KMS-11 (cell line): ENCODE data around the gene PSMD6.

Source experiments
- H2AFZ ChIP-seq: fragments of 200-600 bp; sonication (generic); 2 replicates; pipeline ENCODE4 v1.6.1; 2016; ENCODE audit warnings: antibody characterized with exemption, mixed run types, low read depth
- H3K27ac ChIP-seq: fragments of 200-600 bp; sonication (generic); 2 replicates; pipeline ENCODE4 v1.6.1; 2016; ENCODE audit warnings: mild to moderate bottlenecking, mixed run types
- H3K27me3 ChIP-seq: fragments of 200-600 bp; sonication (generic); 2 replicates; pipeline ENCODE4 v1.6.1; 2017; ENCODE audit warnings: mild to moderate bottlenecking, low read depth, mixed run types, moderate library complexity; ENCODE audit not compliant: insufficient read depth
- H3K36me3 ChIP-seq: fragments of 200-600 bp; sonication (generic); 2 replicates; pipeline ENCODE4 v1.6.1; 2017; ENCODE audit warnings: mild to moderate bottlenecking, mixed run types; ENCODE audit not compliant: insufficient read depth
- H3K4me1 ChIP-seq: fragments of 200-600 bp; sonication (generic); 2 replicates; pipeline ENCODE4 v1.6.1; 2016; ENCODE audit warnings: mild to moderate bottlenecking, low read depth, mixed run types; ENCODE audit not compliant: poor library complexity, severe bottlenecking
- H3K4me2 ChIP-seq: fragments of 200-600 bp; sonication (generic); 2 replicates; pipeline ENCODE4 v1.7.0; 2016; ENCODE audit warnings: mild to moderate bottlenecking, mixed run types
- H3K4me3 ChIP-seq: fragments of 200-600 bp; sonication (generic); IDR thresholded peaks from 2 replicates; pipeline ENCODE4 v1.6.1; 2017; ENCODE audit warnings: low read depth, low read length, mixed read lengths; ENCODE audit not compliant: insufficient read depth
- H3K79me2 ChIP-seq: fragments of 200-600 bp; sonication (generic); 2 replicates; pipeline ENCODE4 v1.6.1; 2016; ENCODE audit warnings: low read depth, mixed run types; ENCODE audit not compliant: insufficient read depth
- H3K9ac ChIP-seq: fragments of 200-600 bp; sonication (generic); 2 replicates; pipeline ENCODE4 v1.6.1; 2016; ENCODE audit warnings: mild to moderate bottlenecking, mixed run types
- H4K20me1 ChIP-seq: fragments of 200-600 bp; sonication (generic); 2 replicates; pipeline ENCODE4 v1.6.1; 2016; ENCODE audit warnings: mild to moderate bottlenecking, mixed run types; ENCODE audit not compliant: insufficient read depth
- TF ChIP-seq, protein P1 (sequence below): fragments of 200-600 bp; sonication (generic); conservative IDR thresholded peaks from 2 replicates; pipeline ENCODE4 v1.6.1; 2017; ENCODE audit warnings: low read depth, mild to moderate bottlenecking, antibody characterized with exemption, low read length, moderate library complexity, mixed read lengths

PSMD6 gene

DNA sequence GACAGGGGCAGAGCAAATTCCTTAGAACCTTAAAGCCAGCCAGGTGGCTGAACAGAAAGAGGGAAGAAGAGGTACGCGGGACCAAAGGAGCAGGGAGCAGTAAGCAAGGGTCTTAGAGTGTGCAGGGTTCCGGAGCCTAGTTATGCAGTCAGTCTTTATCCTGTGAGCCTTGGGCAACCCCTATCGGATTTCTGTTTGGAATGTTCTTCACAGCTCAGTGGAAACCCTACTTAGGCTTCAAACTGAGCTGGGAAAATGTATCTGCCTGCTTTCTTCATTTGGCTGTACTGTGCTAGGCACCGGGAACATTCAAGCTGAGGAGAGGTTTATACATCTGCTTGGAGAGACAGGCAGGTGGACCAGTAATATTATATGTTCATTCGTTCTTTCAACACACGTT is 37.1 kb downstream of the PSMD6 start:
- Histone ChIP-seq H3K9ac (no peak overlapping the region), H3K79me2 (no peaks in the 10 kb centered on the region), H3K27ac (no peak overlapping the region), H3K4me1 (peaks cover 3% of the 10 kb centered on the region), H4K20me1 (no peaks in the 10 kb centered on the region), H2AFZ (no peak overlapping the region), H3K36me3 (no peaks in the 10 kb centered on the region), H3K27me3 (no peaks in the 10 kb centered on the region), H3K4me2 (no peak overlapping the region), H3K4me3 (no peak overlapping the region)
- TF ChIP-seq, protein P1, sequence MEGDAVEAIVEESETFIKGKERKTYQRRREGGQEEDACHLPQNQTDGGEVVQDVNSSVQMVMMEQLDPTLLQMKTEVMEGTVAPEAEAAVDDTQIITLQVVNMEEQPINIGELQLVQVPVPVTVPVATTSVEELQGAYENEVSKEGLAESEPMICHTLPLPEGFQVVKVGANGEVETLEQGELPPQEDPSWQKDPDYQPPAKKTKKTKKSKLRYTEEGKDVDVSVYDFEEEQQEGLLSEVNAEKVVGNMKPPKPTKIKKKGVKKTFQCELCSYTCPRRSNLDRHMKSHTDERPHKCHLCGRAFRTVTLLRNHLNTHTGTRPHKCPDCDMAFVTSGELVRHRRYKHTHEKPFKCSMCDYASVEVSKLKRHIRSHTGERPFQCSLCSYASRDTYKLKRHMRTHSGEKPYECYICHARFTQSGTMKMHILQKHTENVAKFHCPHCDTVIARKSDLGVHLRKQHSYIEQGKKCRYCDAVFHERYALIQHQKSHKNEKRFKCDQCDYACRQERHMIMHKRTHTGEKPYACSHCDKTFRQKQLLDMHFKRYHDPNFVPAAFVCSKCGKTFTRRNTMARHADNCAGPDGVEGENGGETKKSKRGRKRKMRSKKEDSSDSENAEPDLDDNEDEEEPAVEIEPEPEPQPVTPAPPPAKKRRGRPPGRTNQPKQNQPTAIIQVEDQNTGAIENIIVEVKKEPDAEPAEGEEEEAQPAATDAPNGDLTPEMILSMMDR, result no peak

DNA sequence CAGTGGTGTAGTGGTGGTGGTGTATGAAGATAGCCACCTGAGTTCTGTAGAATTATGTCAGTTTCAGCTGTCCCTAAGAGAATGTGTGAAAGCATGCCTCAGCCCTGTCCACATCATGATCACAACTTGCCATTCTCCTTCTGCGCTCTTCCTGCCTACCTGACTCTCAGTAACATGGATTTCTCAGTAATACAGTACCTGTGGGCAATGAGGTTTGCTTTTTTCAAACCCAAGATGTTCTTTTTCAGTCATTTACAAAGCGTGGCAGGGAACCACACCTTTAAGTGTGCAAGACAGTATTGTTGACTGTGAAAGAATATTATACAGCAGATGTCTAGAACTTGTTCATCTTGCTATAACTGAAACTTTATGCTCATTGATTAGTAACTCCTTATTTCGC is 38.9 kb downstream of the PSMD6 start:
- no peak overlapping the region for H3K4me3 ChIP-seq
- no peaks in the 10 kb centered on the region for H4K20me1 ChIP-seq
- H2AFZ ChIP-seq, result no peak overlapping the region
- no peak overlapping the region for H3K9ac ChIP-seq
- no peak overlapping the region for H3K4me2 ChIP-seq
- TF ChIP-seq, protein P1, result no peak
- no peaks in the 10 kb centered on the region for H3K36me3 ChIP-seq
- H3K27ac ChIP-seq, result no peak overlapping the region
- H3K4me1 ChIP-seq, result peaks cover 3% of the 10 kb centered on the region
- H3K79me2 ChIP-seq, result no peaks in the 10 kb centered on the region
- H3K27me3 ChIP-seq, result no peaks in the 10 kb centered on the region

DNA sequence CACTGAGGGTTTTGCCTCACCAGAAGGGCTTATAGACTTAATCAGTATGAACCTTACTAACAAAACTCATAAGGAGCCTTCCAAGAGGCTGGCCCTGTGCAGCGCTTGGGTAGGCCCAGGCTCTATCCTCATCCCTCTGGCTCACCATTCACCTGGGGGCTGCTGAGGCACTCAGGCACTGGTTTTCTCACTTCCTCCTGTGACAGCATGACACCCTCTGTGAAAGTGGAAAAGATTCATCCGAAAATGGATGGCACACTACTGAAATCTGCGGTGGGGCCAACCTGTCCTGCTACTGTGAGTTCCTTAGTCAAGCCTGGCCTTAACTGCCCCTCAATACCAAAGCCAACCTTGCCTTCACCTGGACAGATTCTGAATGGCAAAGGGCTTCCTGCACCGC is 41.3 kb downstream of the PSMD6 start:
- no peak overlapping the region for H3K4me2 ChIP-seq
- H3K4me3 ChIP-seq, result no peak overlapping the region
- no peaks in the 10 kb centered on the region for H3K36me3 ChIP-seq
- no peaks in the 10 kb centered on the region for H3K4me1 ChIP-seq
- H4K20me1 ChIP-seq, result no peaks in the 10 kb centered on the region
- H3K27me3 ChIP-seq, result no peaks in the 10 kb centered on the region
- TF ChIP-seq, protein P1, result no peak
- no peaks in the 10 kb centered on the region for H3K79me2 ChIP-seq
- H3K9ac ChIP-seq, result no peak overlapping the region
- no peak overlapping the region for H3K27ac ChIP-seq
- no peak overlapping the region for H2AFZ ChIP-seq

DNA sequence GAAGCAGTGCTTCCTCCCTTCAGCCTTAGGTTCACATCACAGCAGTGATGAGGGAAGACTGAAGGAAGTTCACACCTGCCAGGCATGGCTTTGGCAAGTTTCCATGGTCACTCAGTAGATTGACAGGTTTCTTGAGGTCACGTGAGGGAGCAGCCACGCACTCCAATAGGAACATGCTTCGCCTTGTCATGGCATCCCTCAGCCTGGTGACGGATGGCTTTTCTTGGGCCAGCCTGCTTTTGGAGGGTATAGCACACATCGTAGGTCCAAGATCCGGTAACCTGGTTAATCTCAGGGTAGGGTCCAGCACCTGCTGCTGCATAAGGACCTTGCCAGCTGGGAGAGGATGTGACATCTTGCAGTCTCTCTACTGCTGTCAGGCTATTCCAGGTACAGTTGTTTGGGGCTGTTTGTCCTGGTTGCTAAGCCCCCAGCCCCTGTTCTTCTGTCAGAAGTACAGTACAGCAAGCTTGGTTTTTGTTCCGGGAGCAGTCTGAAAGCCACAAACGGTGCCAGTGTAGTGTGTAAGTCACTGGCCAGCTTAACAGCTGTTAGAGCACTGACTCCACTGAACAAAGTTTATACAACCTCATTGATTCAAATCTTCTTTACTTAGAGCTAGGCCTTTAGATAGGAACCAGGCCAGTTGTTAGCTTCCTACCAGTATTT is 42.3 kb downstream of the PSMD6 start:
- Histone ChIP-seq H3K9ac (no peak overlapping the region), H3K4me3 (no peak overlapping the region), H2AFZ (no peak overlapping the region), H3K36me3 (no peaks in the 10 kb centered on the region), H3K4me2 (no peak overlapping the region), H3K27ac (no peak overlapping the region), H3K4me1 (no peaks in the 10 kb centered on the region), H4K20me1 (no peaks in the 10 kb centered on the region), H3K79me2 (no peaks in the 10 kb centered on the region), H3K27me3 (no peaks in the 10 kb centered on the region)
- TF ChIP-seq, protein P1, result no peak
